Astrocyte of the spinal cord (primary cell): ENCODE measurements around the gene RAB15.

Experiments used
- DNase-seq: peaks from one replicate; pipeline ENCODE4 v3.0.0; 2011; ENCODE audit warnings: low read depth, low spot score
- H3K4me3 ChIP-seq: 2 replicates; pipeline ENCODE4 v1.5.1; 2011; ENCODE audit warnings: low read depth, mild to moderate bottlenecking, low read length, moderate library complexity
- in situ Hi-C: cut with HindIII; loops from 2 replicates; pipeline ENCODE4 v1.10.0; 2017; ENCODE audit warnings: low sequenced_read_pairs
- TF ChIP-seq, protein P1 (sequence below): IDR thresholded peaks from 2 replicates; pipeline ENCODE4 v1.5.1; 2012; ENCODE audit warnings: low read depth, mild to moderate bottlenecking, low read length, inconsistent platforms

RAB15 gene

DNA sequence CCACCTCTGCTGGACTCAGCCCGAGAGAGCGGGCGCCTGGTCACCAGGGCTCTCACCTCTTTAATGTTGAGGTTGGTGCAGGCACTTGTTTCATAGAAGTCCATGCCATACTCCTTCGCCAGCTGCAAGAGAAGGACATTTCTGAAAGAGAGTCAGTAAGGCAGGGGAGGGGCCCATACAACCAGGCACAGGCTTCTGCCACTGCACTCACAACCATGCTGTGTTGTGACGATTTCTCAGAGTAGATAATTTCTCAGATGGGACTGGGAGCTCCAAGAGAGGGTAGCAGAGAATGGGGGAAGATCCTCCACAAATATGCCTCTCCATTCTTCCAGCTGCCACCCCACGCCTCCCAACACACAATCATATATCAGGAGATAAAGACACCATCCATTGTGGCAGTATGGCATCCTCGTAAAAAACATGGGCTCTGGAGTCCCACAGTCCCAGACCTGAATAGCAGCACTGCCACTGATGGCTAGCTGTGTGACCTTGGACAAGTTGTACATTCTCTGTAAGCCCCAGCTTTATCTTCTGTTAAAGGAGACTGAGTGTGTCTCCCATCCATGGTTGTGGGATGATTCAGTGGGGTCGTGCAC is 23.4 kb downstream of the RAB15 start:
- in situ Hi-C loops = no loop called here
- TF ChIP-seq, protein P1, sequence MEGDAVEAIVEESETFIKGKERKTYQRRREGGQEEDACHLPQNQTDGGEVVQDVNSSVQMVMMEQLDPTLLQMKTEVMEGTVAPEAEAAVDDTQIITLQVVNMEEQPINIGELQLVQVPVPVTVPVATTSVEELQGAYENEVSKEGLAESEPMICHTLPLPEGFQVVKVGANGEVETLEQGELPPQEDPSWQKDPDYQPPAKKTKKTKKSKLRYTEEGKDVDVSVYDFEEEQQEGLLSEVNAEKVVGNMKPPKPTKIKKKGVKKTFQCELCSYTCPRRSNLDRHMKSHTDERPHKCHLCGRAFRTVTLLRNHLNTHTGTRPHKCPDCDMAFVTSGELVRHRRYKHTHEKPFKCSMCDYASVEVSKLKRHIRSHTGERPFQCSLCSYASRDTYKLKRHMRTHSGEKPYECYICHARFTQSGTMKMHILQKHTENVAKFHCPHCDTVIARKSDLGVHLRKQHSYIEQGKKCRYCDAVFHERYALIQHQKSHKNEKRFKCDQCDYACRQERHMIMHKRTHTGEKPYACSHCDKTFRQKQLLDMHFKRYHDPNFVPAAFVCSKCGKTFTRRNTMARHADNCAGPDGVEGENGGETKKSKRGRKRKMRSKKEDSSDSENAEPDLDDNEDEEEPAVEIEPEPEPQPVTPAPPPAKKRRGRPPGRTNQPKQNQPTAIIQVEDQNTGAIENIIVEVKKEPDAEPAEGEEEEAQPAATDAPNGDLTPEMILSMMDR = no peak
- no peak for DNase-seq

DNA sequence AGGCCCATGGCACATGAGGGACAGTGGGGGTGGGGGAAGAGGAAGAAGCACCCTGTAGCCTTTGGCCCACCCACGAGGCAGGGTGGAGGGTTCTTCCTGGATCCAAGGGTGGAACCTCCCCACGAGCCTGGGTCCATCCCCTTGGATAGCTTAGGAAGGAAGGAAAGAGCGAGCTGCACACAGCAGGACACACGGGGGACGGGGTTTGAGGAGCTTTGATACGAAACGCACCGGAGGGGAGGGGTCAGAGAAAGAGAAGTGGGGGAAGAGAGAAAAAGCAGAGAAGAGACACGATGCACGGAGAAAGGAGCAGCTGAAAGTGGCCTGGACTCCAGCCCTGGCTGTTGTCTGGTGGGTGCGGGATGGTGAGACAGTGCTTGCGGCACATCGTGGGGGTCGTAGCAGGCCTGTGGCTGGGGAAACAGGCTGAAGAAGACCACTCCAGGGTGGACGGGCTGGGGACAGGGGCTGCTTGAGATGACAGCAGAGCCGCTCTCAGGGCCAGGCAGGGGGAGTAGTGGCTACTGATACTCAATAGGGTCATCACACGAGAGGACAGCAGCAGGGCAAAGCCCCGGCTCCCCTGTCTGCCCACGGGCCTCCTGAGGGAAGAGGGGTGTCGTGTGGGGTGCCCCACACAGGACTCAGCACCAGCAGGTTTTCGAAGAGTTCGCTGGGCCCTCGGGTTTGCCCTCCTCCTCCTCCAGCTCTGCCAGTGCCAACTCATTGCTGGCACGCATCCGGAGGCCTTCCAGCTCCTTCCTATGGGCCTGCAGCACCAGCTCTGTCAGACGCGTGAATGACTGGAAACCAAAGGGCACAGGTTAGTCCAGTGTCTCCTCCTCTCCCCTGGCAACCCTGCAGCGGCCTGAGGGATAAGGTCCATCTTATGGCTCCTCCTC is 24.2 kb downstream of the RAB15 start:
- no peak for DNase-seq
- in situ Hi-C loops = no loop called here
- TF ChIP-seq, protein P1 = no peak
- H3K4me3 ChIP-seq = no peak overlapping the region

More for the DNA sequence above, 23.4 kb downstream of the RAB15 start:
- H3K4me3 ChIP-seq = no peak overlapping the region

DNA sequence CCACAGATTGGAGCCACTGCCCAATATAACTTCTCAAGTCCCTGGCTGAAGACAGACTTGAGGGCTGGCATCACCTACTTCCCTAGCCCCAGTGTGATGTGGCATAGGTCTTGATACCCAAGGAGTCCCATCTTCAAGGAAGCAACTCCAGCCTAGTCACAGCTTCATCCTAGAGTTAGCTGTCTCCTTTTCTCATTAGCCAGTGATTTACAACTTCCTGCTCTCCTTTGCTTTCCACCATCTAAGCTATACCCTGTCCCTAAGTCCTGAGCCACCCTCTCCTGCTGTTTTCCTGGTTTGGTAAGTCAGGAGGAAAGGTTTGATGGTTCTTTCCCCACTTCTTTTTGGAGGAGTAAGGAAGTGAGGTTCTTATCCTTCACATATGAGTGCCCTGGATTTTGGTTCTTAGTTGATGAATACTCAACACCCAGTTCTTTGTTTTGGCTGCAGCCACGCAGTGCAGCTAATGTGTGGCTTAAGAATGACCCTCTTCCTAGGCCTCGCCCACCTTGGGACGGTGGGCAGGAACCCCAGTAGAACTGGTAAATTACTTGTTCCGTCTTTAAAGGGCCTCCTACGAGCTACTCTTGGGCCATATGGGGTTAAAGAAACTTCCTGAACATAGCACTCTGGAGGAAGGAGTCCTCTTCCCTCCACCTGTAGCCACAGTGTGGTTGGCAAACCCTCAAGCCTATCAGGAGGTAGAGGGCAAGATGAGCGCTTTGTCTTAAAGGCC is 25.7 kb downstream of the RAB15 start:
- TF ChIP-seq, protein P1 = no peak
- in situ Hi-C loops = no loop called here
- H3K4me3 ChIP-seq = no peak overlapping the region
- DNase-seq = no peak

DNA sequence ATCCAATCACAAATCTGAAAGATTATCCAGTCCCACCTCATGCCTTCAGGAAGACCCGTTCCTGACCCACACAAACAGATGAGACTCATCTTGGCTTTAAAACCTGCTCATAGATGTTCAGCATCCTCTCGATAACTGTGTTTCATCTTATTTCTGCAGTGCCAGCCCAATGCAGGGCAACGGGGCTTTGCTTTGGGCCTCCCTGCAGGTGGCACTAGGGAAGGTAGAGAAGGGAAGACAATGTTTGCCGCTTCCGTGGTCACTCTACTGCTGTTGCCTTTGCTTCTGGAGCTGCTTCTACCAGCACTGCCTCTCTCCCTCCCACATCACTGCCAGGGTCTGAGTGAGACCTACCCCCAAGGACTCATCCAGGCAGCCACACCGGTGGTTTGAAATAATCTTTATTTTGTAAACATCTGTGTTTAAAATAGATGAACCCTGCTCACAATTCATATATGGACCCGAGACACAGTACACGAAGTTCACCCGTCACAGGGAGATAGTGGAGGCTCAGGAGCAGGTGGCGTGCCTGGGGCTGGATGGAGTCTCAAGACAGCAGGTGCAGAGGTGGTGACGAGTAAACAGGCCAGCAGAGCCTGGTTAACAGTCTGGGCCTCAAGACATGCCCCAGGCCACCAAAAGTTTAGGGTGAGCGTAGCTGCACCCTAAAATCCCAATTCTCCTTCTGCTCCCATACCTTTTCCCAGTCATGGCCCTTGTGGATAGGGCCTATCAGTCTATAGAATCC is 26.5 kb downstream of the RAB15 start:
- in situ Hi-C loops = no loop called here
- no peak for DNase-seq

DNA sequence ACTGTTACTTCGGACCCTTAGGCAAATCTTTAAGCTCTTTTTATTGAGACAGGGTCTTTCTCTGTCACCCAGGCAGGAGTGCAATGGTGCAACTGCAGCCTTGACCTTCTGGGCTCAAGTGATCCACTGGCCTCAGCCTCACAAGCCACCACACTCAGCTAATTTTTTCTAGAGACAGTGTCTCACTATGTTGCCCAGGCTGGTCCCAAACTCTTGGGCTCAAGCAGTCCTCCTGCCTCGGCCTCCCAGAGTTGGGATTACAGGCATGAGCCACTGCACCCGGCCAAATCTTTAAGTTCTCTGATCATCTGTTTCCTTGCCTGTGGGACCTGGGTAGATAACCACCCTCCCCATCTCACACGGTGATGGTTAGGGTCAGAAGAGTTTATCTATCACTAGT is 27.3 kb downstream of the RAB15 start:
- DNase-seq = no peak

More for the DNA sequence above, 26.5 kb downstream of the RAB15 start:
- TF ChIP-seq, protein P1 = no peak
- H3K4me3 ChIP-seq = no peak overlapping the region

More for the DNA sequence above, 27.3 kb downstream of the RAB15 start:
- H3K4me3 ChIP-seq = no peak overlapping the region
- TF ChIP-seq, protein P1 = no peak
- in situ Hi-C loops = no loop called here
